ENCODE measurements around the gene AGBL4. TPM values are rescaled to one million over a fixed set of nuclear protein-coding genes. Genes with fewer than 3 reads are reported as not detected.

Gene AGBL4
- total RNA-seq, 4 donors from 2014 or later: not detected

GRCh38 chr1:48753293-48753692, 1270.5 kb downstream of the AGBL4 start:
- Histone ChIP-seq H3K9me3 (no peaks in the 10 kb centered on the region), H3K27ac (no peak overlapping the region), H3K4me1 (no peaks in the 10 kb centered on the region), H3K27me3 (no peaks in the 10 kb centered on the region), H3K36me3 (peaks cover 0 to 22% (median 0%) of the 10 kb centered on the region in 3 donors), H3K4me3 (no peak overlapping the region)
- TF ChIP-seq CTCF (IDR thresholded peaks at IDR 0.05): no peak
- no peak for TF ChIP-seq POLR2A (IDR thresholded peaks at IDR 0.05)
- WGBS, 2 donors: 43 to 50% methylated on average over 1 of the region's 1 CpG
- DNase-seq: no peak
- intact Hi-C loops (cut with DNase I): no loop called here

GRCh38 chr1:48750109-48750508, 1273.6 kb downstream of the AGBL4 start:
- Histone ChIP-seq H3K27me3 (no peaks in the 10 kb centered on the region), H3K36me3 (peaks cover 0 to 4% (median 0%) of the 10 kb centered on the region in 3 donors), H3K27ac (no peak overlapping the region), H3K9me3 (no peaks in the 10 kb centered on the region), H3K4me3 (no peak overlapping the region), H3K4me1 (no peaks in the 10 kb centered on the region)
- no peak for DNase-seq
- intact Hi-C loops (cut with DNase I): no loop called here
- no peak for TF ChIP-seq POLR2A (IDR thresholded peaks at IDR 0.05)
- no peak for TF ChIP-seq CTCF (IDR thresholded peaks at IDR 0.05)
- 71 to 90% methylated on average over 1 of the region's 1 CpG for WGBS, 2 donors

GRCh38 chr1:48749068-48749467, 1274.7 kb downstream of the AGBL4 start:
- no peaks in the 10 kb centered on the region for H3K27me3 ChIP-seq
- no peak overlapping the region for H3K27ac ChIP-seq
- no peaks in the 10 kb centered on the region for H3K4me1 ChIP-seq
- no peak overlapping the region for H3K4me3 ChIP-seq
- intact Hi-C loops (cut with DNase I): no loop called here
- no peak for DNase-seq
- WGBS, 2 donors: 68 to 73% methylated on average over 7 of the region's 7 CpGs
- H3K36me3 ChIP-seq: peaks cover 0 to 4% (median 0%) of the 10 kb centered on the region in 3 donors
- no peak for TF ChIP-seq POLR2A (IDR thresholded peaks at IDR 0.05)
- TF ChIP-seq CTCF (IDR thresholded peaks at IDR 0.05): no peak
- no peaks in the 10 kb centered on the region for H3K9me3 ChIP-seq

- no peak for DNase-seq
- no peak overlapping the region for H3K27ac ChIP-seq
- H3K36me3 ChIP-seq: peaks cover 0 to 4% (median 0%) of the 10 kb centered on the region in 3 donors
- intact Hi-C loops (cut with DNase I): no loop called here
- WGBS, 2 donors: 80 to 87% methylated on average over 5 of the region's 5 CpGs
- H3K4me1 ChIP-seq: no peaks in the 10 kb centered on the region
- H3K27me3 ChIP-seq: no peaks in the 10 kb centered on the region
- no peak overlapping the region for H3K4me3 ChIP-seq
- TF ChIP-seq POLR2A (IDR thresholded peaks at IDR 0.05) (no peak), CTCF (IDR thresholded peaks at IDR 0.05) (no peak)
- H3K9me3 ChIP-seq: no peaks in the 10 kb centered on the region
Measured at GRCh38 chr1:48746906-48747305, 1276.8 kb downstream of the AGBL4 start.

GRCh38 chr1:48744032-48744431, 1279.7 kb downstream of the AGBL4 start:
- no peak for DNase-seq
- 61 to 87% methylated on average over 2 of the region's 2 CpGs for WGBS, 2 donors
- no peak for TF ChIP-seq POLR2A (IDR thresholded peaks at IDR 0.05)
- TF ChIP-seq CTCF (IDR thresholded peaks at IDR 0.05): no peak
- no peaks in the 10 kb centered on the region for H3K4me1 ChIP-seq
- intact Hi-C loops (cut with DNase I): no loop called here
- H3K9me3 ChIP-seq: no peaks in the 10 kb centered on the region
- H3K27ac ChIP-seq: no peak overlapping the region
- peaks cover 0 to 4% (median 0%) of the 10 kb centered on the region in 3 donors for H3K36me3 ChIP-seq
- no peaks in the 10 kb centered on the region for H3K27me3 ChIP-seq
- H3K4me3 ChIP-seq: no peak overlapping the region
